CD8-positive, alpha-beta memory T cell (primary cell): ENCODE measurements around the gene ZBTB6. TPM values are rescaled to one million over a fixed set of nuclear protein-coding genes. Genes with fewer than 3 reads are reported as not detected.
"Not testable (repeated sequence)": the region's sequence is repeated elsewhere in the genome, so short reads cannot be mapped to it uniquely, and the experiment has no call there.

ENCODE experiments used
- CTCF ChIA-PET: fragments of 350-600 bp; sonication (Branson Sonifier 250); formaldehyde crosslinking; loops from one replicate; lab custom pipeline; 2021; ENCODE audit warnings: antibody characterized with exemption; lab: Charles Lee
- POLR2A ChIA-PET: fragments of 350-600 bp; sonication (Branson Sonifier 250); formaldehyde crosslinking; loops from one replicate; lab custom pipeline; 2021; ENCODE audit warnings: antibody characterized with exemption; lab: Charles Lee
- DNase-seq, 5 donors: peaks; one replicate each; pipeline versions ENCODE4 v3.0.0 to v3.0.0-alpha.2; 2020 to 2022; ENCODE audit warnings: mixed read lengths in 1 of 5
- H3K27ac ChIP-seq: one replicate; pipeline ENCODE4 v1.7.0; 2013; ENCODE audit warnings: low read depth, mild to moderate bottlenecking, low read length, moderate library complexity
- H3K27me3 ChIP-seq: 2 replicates; pipeline ENCODE4 v1.7.0; 2013; ENCODE audit warnings: low read length, mild to moderate bottlenecking; ENCODE audit not compliant: insufficient read depth, poor library complexity, severe bottlenecking
- H3K36me3 ChIP-seq: 2 replicates; pipeline ENCODE4 v1.7.0; 2013; ENCODE audit warnings: mild to moderate bottlenecking, low read length, moderate library complexity; ENCODE audit not compliant: insufficient read depth
- H3K4me1 ChIP-seq: 2 replicates; pipeline ENCODE4 v1.7.0; 2013; ENCODE audit warnings: mild to moderate bottlenecking, low read length, moderate library complexity; ENCODE audit not compliant: insufficient read depth
- H3K4me3 ChIP-seq: 2 replicates; pipeline ENCODE4 v1.7.0; 2013; ENCODE audit warnings: mild to moderate bottlenecking, low read length
- H3K9me3 ChIP-seq: 2 replicates; pipeline ENCODE4 v1.7.0; 2013; ENCODE audit warnings: mild to moderate bottlenecking, low read length
- H3K27ac Mint-ChIP-seq, 8 donors: one replicate each; pipeline ENCODE4 v1.8.0; 2020 to 2021; ENCODE audit warnings: mixed read lengths in 8 of 8, mild to moderate bottlenecking in 6 of 8, inconsistent platforms in 3 of 8, moderate library complexity in 3 of 8
- H3K27me3 Mint-ChIP-seq, 2 donors: one replicate each; pipeline ENCODE4 v1.8.0; 2020 to 2021; ENCODE audit warnings: mixed read lengths in 2 of 2, mild to moderate bottlenecking in 1 of 2, moderate library complexity in 1 of 2
- H3K36me3 Mint-ChIP-seq, 3 donors: one replicate each; pipeline ENCODE4 v1.8.0; 2020 to 2021; ENCODE audit warnings: mixed read lengths in 3 of 3, inconsistent platforms in 1 of 3, mild to moderate bottlenecking in 1 of 3
- H3K4me1 Mint-ChIP-seq, 3 donors: one replicate each; pipeline ENCODE4 v1.8.0; 2020 to 2021; ENCODE audit warnings: mixed read lengths in 3 of 3, inconsistent platforms in 1 of 3, mild to moderate bottlenecking in 1 of 3
- H3K4me3 Mint-ChIP-seq, 7 donors: one replicate each; pipeline ENCODE4 v1.8.0; 2020 to 2021; ENCODE audit warnings: mixed read lengths in 7 of 7, mild to moderate bottlenecking in 6 of 7, moderate library complexity in 4 of 7, inconsistent platforms in 2 of 7
- H3K9me3 Mint-ChIP-seq, 5 donors: one replicate each; pipeline ENCODE4 v1.8.0; 2020 to 2022; ENCODE audit warnings: mixed read lengths in 5 of 5, mild to moderate bottlenecking in 3 of 5, moderate library complexity in 2 of 5, inconsistent platforms in 1 of 5
- polyA plus RNA-seq: library from polyadenylated mRNA; unstranded; fragments of 300-500 nt; fragmentation: Illumina TruSeq; gene quantifications from one replicate; pipeline ENCODE4 v1.2.3, GENCODE V29; 2021
- total RNA-seq, 2 experiments: library from RNA; stranded (reverse); gene quantifications; one replicate each; pipeline ENCODE4 v1.2.3, GENCODE V29; 2021

Gene ZBTB6
- total and polyA plus RNA-seq, 3 experiments from 2014 or later: 2.7 to 12.6 (median 11.6) TPM

DNA sequence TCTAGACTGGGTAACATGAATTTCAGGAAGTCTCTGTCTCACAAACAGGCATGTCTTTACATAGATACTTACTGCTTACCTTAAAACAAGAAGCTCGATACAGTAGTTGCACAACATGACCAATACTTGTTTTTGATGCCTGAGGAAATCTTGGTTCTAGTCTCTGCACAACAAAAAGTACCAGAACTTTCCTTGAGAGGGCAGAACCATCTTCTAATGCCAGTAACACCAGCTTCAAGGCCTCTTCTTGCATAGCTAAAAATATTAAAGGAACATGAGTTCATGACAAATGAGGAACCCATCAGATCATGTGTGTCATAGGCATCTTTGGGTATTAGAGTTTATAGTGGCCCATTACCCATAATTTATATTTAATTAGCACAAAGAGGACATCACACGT is 30.0 kb downstream of the ZBTB6 start:
- no peak overlapping the region for H3K4me3 ChIP-seq
- H3K4me1 ChIP-seq: no peaks in the 10 kb centered on the region
- no peak overlapping the region for H3K27ac ChIP-seq
- POLR2A ChIA-PET: no interaction called here
- Mint-ChIP-seq H3K27ac (peak overlapping the region in 1 of 8 donors; percentile 30), H3K9me3 (no peaks in the 10 kb centered on the region), H3K36me3 (peaks cover 0 to 67% (median 19%) of the 10 kb centered on the region in 3 donors), H3K27me3 (no peaks in the 10 kb centered on the region), H3K4me1 (peaks cover 6 to 17% (median 15%) of the 10 kb centered on the region in 3 donors), H3K4me3 (no peak overlapping the region)
- H3K27me3 ChIP-seq: no peaks in the 10 kb centered on the region
- DNase-seq: no peak
- CTCF ChIA-PET: no interaction called here
- H3K9me3 ChIP-seq: no peaks in the 10 kb centered on the region
- peaks cover 29% of the 10 kb centered on the region for H3K36me3 ChIP-seq

DNA sequence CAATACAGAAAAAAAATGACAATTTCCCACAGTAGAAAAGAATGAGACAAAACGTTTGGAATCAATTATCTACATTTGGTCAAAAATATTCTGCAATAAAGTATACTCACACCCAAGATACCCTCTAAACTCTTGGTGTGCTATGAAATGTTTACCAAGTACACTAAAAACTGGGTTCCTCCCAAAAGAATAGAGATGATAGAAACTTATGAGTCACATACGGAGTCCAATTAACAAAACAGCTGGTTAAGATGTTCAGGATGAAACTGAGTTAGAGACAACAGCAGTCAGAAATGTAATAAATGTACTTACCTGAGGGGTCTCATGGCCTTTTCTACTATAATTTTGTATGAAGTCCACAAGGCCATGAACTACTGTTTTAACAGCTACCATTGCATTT is 33.7 kb downstream of the ZBTB6 start:
- Mint-ChIP-seq H3K27me3 (no peaks in the 10 kb centered on the region), H3K27ac (no peak overlapping the region), H3K9me3 (no peaks in the 10 kb centered on the region), H3K4me1 (peaks cover 13 to 25% (median 23%) of the 10 kb centered on the region in 3 donors), H3K36me3 (peaks cover 0 to 79% (median 30%) of the 10 kb centered on the region in 3 donors), H3K4me3 (no peak overlapping the region)
- no peak overlapping the region for H3K27ac ChIP-seq
- CTCF ChIA-PET: no interaction called here
- H3K9me3 ChIP-seq: no peaks in the 10 kb centered on the region
- H3K4me1 ChIP-seq: no peaks in the 10 kb centered on the region
- POLR2A ChIA-PET: no interaction called here
- no peaks in the 10 kb centered on the region for H3K27me3 ChIP-seq
- peaks cover 51% of the 10 kb centered on the region for H3K36me3 ChIP-seq
- H3K4me3 ChIP-seq: no peak overlapping the region
- no peak for DNase-seq

DNA sequence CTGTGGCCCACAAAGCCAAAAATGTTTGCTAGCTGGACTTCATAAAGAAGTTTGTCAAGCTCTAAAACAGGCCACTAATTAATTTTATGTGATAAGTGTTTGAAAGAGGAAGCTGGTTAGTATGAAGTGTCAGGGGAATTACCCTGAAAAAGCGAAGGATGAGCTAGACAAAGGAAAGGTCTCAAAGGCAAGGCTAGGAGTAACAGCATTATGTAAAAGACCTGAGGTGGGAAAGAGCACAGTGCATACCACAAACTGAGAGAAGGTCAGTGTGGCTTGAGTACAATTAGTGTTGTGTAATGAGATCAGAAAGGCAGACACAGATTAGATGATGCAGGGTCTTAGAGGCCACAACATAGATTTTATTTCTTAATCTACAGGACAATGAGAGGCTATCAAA is 37.6 kb downstream of the ZBTB6 start:
- ChIA-PET POLR2A (no interaction called here), CTCF (no interaction called here)
- peaks cover 47% of the 10 kb centered on the region for H3K36me3 ChIP-seq
- H3K27ac ChIP-seq: no peak overlapping the region
- no peak overlapping the region for H3K4me3 ChIP-seq
- no peaks in the 10 kb centered on the region for H3K4me1 ChIP-seq
- H3K4me3 Mint-ChIP-seq: no peak overlapping the region
- no peaks in the 10 kb centered on the region for H3K9me3 Mint-ChIP-seq
- H3K27me3 ChIP-seq: no peaks in the 10 kb centered on the region
- DNase-seq: no peak
- H3K27me3 Mint-ChIP-seq: peaks cover 0 to 1% of the 10 kb centered on the region in 2 donors
- peaks cover 0 to 85% (median 16%) of the 10 kb centered on the region in 3 donors for H3K36me3 Mint-ChIP-seq
- H3K4me1 Mint-ChIP-seq: peaks cover 10 to 16% (median 11%) of the 10 kb centered on the region in 3 donors
- H3K9me3 ChIP-seq: no peaks in the 10 kb centered on the region
- H3K27ac Mint-ChIP-seq: peak overlapping the region in 5 of 8 donors; percentile 27 to 48 (median 40)

GRCh38 chr9:122867276-122867675 is 45.8 kb downstream of the ZBTB6 start:
- H3K27me3 Mint-ChIP-seq, H3K4me1 ChIP-seq, H3K4me3 Mint-ChIP-seq, H3K27ac ChIP-seq, H3K27ac Mint-ChIP-seq, H3K36me3 ChIP-seq, H3K9me3 ChIP-seq, DNase-seq, H3K4me3 ChIP-seq, POLR2A ChIA-PET, H3K4me1 Mint-ChIP-seq, CTCF ChIA-PET, H3K9me3 Mint-ChIP-seq, H3K27me3 ChIP-seq: not testable (repeated sequence)
- peaks cover 0 to 58% (median 7%) of the 10 kb centered on the region in 3 donors for H3K36me3 Mint-ChIP-seq

- Mint-ChIP-seq H3K36me3 (peaks cover 0 to 57% (median 4%) of the 10 kb centered on the region in 3 donors), H3K27me3 (no peaks in the 10 kb centered on the region), H3K9me3 (no peaks in the 10 kb centered on the region), H3K27ac (peak overlapping the region in 1 of 8 donors; percentile 57), H3K4me3 (no peak overlapping the region), H3K4me1 (peaks cover 3 to 13% (median 5%) of the 10 kb centered on the region in 3 donors)
- Histone ChIP-seq H3K36me3 (no peaks in the 10 kb centered on the region), H3K9me3 (no peaks in the 10 kb centered on the region), H3K4me3 (no peak overlapping the region), H3K27me3 (no peaks in the 10 kb centered on the region), H3K27ac (no peak overlapping the region), H3K4me1 (no peaks in the 10 kb centered on the region)
- CTCF ChIA-PET: no interaction called here
- POLR2A ChIA-PET: no interaction called here
- no peak for DNase-seq
Observed at GRCh38 chr9:122866079-122866478, 47.0 kb downstream of the ZBTB6 start.

- POLR2A ChIA-PET: no interaction called here
- Mint-ChIP-seq H3K36me3 (peaks cover 0 to 55% (median 4%) of the 10 kb centered on the region in 3 donors), H3K4me1 (peaks cover 2 to 13% (median 5%) of the 10 kb centered on the region in 3 donors), H3K4me3 (peak overlapping the region in 1 of 7 donors; percentile 5), H3K9me3 (no peaks in the 10 kb centered on the region), H3K27ac (peak overlapping the region in 3 of 8 donors; percentile 15 to 29 (median 27)), H3K27me3 (no peaks in the 10 kb centered on the region)
- Histone ChIP-seq H3K4me1 (no peaks in the 10 kb centered on the region), H3K9me3 (no peaks in the 10 kb centered on the region), H3K36me3 (no peaks in the 10 kb centered on the region), H3K27ac (no peak overlapping the region), H3K27me3 (no peaks in the 10 kb centered on the region), H3K4me3 (no peak overlapping the region)
- no peak for DNase-seq
- CTCF ChIA-PET: no interaction called here
Observed at GRCh38 chr9:122865300-122865699, 47.8 kb downstream of the ZBTB6 start.

DNA sequence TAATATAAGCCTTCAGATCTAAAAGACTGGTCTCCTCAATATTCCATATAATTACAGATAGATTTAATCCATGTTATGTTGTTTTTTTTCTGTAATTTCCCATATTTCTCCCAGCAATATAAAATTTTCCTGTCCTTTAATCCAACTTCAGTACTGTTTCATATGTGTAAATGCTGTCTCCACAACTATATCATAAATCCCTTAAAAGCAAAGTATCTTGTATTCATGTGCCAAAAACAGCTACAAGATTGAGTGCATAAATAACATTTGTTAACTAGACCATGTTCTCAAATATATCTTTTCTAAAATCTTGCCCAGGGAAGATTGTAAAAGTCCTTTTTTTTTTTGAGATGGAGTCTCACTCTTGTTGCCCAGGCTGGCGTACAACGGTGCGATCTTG is 49.7 kb downstream of the ZBTB6 start:
- H3K4me3 ChIP-seq: no peak overlapping the region
- Mint-ChIP-seq H3K27me3 (no peaks in the 10 kb centered on the region), H3K36me3 (peaks cover 5 to 59% (median 9%) of the 10 kb centered on the region in 3 donors), H3K4me3 (no peak overlapping the region), H3K9me3 (no peaks in the 10 kb centered on the region), H3K27ac (peak overlapping the region in 3 of 8 donors; percentile 31 to 51 (median 38)), H3K4me1 (peaks cover 2 to 17% (median 7%) of the 10 kb centered on the region in 3 donors)
- H3K4me1 ChIP-seq: no peaks in the 10 kb centered on the region
- H3K36me3 ChIP-seq: peaks cover 6% of the 10 kb centered on the region
- H3K9me3 ChIP-seq: no peaks in the 10 kb centered on the region
- DNase-seq: no peak
- no peak overlapping the region for H3K27ac ChIP-seq
- POLR2A ChIA-PET: no interaction called here
- H3K27me3 ChIP-seq: no peaks in the 10 kb centered on the region
- CTCF ChIA-PET: interaction anchor here (1.4 kb wide), 1 partner anchor 29 kb away, joined by 3 read pairs; no protein-coding TSS in a partner anchor

- peaks cover 2 to 17% (median 5%) of the 10 kb centered on the region in 3 donors for H3K4me1 Mint-ChIP-seq
- H3K4me1 ChIP-seq: no peaks in the 10 kb centered on the region
- H3K27me3 ChIP-seq: no peaks in the 10 kb centered on the region
- H3K27ac Mint-ChIP-seq: peak overlapping the region in 1 of 8 donors; percentile 63
- H3K9me3 ChIP-seq: no peaks in the 10 kb centered on the region
- H3K36me3 Mint-ChIP-seq: peaks cover 5 to 81% (median 14%) of the 10 kb centered on the region in 3 donors
- POLR2A ChIA-PET: interaction anchor here (1.0 kb wide), 1 partner anchor 12 kb away, joined by 9 read pairs; no protein-coding TSS in a partner anchor
- H3K27ac ChIP-seq: no peak overlapping the region
- no peak overlapping the region for H3K4me3 Mint-ChIP-seq
- CTCF ChIA-PET: interaction anchor here (1.2 kb wide), 1 partner anchor 11 kb away, joined by 4 read pairs; no protein-coding TSS in a partner anchor
- no peaks in the 10 kb centered on the region for H3K9me3 Mint-ChIP-seq
- H3K36me3 ChIP-seq: peaks cover 20% of the 10 kb centered on the region
- no peaks in the 10 kb centered on the region for H3K27me3 Mint-ChIP-seq
- no peak overlapping the region for H3K4me3 ChIP-seq
- DNase-seq: no peak
Observed at GRCh38 chr9:122860319-122861142, 52.6 kb downstream of the ZBTB6 start.
